Astrocyte (in vitro differentiated cells and primary cell): ENCODE results near the gene RASGRP2.

Experiments
- CTCF ChIP-seq: IDR thresholded peaks from 2 replicates; pipeline ENCODE4 v1.5.1; 2011; ENCODE audit warnings: low read depth, mild to moderate bottlenecking, inconsistent platforms, low read length, moderate library complexity; ENCODE audit not compliant: insufficient read depth
- EZH2 ChIP-seq: IDR thresholded peaks from 2 replicates; pipeline ENCODE4 v1.6.1; 2012; ENCODE audit warnings: mild to moderate bottlenecking, low read length, inconsistent platforms; ENCODE audit not compliant: insufficient read depth

- TF ChIP-seq CTCF: no peak
- TF ChIP-seq EZH2: no peak
Observed at GRCh38 chr11:64719406-64719805, 24.5 kb downstream of the RASGRP2 start.
